NB4 (cell line): ENCODE measurements around the gene TRAF3.
"Not testable (repeated sequence)": the region's sequence is repeated elsewhere in the genome, so short reads cannot be mapped to it uniquely, and the experiment has no call there.

ENCODE experiments used
- CTCF ChIP-seq: IDR thresholded peaks from one replicate; pipeline ENCODE4 v1.5.1; 2012; ENCODE audit warnings: low read depth, low read length
- MYC ChIP-seq: IDR thresholded peaks from 2 replicates; pipeline ENCODE4 v1.6.1; 2011; ENCODE audit warnings: low read depth, low read length
- POLR2A ChIP-seq: IDR thresholded peaks from 2 replicates; pipeline ENCODE4 v1.6.1; 2011; ENCODE audit warnings: mild to moderate bottlenecking; ENCODE audit not compliant: insufficient read length; ENCODE audit errors: extremely low read depth

DNA sequence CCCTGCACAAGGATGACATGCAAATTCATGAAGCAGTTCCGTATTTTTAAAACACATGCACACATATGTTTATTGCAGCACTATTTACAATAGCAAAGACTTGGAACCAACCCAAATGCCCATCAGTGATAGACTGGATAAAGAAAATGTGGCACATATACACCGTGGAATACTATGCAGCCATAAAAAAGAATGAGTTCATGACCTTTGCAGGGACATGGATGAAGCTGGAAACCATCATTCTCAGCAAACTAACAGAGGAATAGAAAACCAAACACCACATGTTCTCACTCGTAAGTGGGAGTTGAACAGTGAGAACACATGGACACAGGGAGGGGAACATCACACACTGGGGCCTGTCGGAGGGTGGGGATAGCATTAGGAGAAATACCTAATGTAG, 88.7 kb downstream of the TRAF3 start:
- not testable (repeated sequence) for TF ChIP-seq POLR2A, CTCF, MYC
